ENCODE measurements around the gene RASGRF2. TPM values are rescaled to one million over a fixed set of nuclear protein-coding genes. Genes with fewer than 3 reads are reported as not detected.

RASGRF2 gene
- total RNA-seq, 4 donors from 2014 or later, result 13.0 to 45.9 (median 20.0) TPM

DNA sequence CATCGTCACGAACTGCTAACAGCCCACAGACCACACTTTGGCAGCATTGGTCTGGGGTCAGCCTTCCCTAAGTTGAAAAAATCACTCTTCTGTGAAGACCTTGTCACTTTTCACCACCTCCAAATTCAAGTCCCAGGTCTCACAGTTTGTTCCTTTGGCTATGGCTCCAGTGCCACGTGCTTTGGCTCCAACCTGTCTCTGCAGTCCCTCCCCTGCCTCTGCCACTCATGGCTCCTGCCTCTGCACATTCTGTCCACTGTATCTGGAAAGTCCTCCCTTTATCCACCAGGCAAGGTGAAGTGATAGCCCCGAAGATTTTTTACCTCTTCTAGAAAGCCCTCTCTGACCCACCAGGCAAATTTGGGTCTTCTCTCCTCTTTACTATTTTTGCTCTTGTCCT, 278.3 kb downstream of the RASGRF2 start:
- DNase-seq (ENCODE audit: low spot score) (no peak), ATAC-seq (ENCODE audit: low FRiP score) (no peak)
- TF ChIP-seq, protein P1, sequence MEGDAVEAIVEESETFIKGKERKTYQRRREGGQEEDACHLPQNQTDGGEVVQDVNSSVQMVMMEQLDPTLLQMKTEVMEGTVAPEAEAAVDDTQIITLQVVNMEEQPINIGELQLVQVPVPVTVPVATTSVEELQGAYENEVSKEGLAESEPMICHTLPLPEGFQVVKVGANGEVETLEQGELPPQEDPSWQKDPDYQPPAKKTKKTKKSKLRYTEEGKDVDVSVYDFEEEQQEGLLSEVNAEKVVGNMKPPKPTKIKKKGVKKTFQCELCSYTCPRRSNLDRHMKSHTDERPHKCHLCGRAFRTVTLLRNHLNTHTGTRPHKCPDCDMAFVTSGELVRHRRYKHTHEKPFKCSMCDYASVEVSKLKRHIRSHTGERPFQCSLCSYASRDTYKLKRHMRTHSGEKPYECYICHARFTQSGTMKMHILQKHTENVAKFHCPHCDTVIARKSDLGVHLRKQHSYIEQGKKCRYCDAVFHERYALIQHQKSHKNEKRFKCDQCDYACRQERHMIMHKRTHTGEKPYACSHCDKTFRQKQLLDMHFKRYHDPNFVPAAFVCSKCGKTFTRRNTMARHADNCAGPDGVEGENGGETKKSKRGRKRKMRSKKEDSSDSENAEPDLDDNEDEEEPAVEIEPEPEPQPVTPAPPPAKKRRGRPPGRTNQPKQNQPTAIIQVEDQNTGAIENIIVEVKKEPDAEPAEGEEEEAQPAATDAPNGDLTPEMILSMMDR (IDR thresholded peaks at IDR 0.05), result no peak

DNA sequence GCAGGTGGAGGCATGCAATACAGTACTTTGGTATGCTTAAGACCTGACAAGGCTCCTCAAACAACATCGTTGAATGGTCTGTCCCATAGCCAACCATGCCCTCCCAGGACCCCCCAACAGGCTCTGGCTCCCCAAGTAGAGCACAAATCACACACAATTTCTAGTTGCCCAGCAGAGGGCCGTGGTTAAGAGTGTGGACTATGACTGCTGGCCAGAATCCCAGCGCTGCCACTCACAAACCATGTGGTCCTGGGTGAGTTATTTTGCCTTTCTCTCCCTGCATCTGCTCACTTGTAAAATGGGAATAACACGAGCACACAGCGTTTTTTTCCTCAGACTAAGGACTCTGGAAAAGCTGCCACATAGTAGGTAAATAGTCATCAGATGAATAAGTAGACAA, 279.4 kb downstream of the RASGRF2 start:
- TF ChIP-seq, protein P1 (IDR thresholded peaks at IDR 0.05), result no peak
- no peak for ATAC-seq (ENCODE audit: low FRiP score)

DNA sequence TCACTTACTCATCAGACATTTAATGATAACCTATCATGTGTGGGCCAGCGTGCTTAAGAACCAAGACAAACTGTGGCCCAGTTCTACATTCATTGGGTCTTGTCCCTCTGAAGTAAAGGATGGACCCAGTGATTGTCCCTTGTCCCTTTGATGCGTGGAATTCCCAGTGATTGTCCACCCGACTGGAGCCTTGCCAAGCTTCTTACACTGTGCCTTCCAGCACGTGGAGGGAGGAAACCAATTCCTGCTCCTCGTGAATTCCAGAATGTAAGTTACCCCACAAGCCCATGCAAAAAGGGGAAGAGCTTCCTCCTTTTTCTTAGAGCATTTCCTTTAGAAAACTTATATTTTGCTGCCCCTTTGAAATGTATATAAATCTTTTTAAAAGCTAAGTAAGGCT, 280.8 kb downstream of the RASGRF2 start:
- DNase-seq (ENCODE audit: low spot score) (no peak), ATAC-seq (ENCODE audit: low FRiP score) (no peak)
- TF ChIP-seq, protein P1 (IDR thresholded peaks at IDR 0.05), result no peak

More for the DNA sequence above, 279.4 kb downstream of the RASGRF2 start:
- no peak for DNase-seq (ENCODE audit: low spot score)

DNA sequence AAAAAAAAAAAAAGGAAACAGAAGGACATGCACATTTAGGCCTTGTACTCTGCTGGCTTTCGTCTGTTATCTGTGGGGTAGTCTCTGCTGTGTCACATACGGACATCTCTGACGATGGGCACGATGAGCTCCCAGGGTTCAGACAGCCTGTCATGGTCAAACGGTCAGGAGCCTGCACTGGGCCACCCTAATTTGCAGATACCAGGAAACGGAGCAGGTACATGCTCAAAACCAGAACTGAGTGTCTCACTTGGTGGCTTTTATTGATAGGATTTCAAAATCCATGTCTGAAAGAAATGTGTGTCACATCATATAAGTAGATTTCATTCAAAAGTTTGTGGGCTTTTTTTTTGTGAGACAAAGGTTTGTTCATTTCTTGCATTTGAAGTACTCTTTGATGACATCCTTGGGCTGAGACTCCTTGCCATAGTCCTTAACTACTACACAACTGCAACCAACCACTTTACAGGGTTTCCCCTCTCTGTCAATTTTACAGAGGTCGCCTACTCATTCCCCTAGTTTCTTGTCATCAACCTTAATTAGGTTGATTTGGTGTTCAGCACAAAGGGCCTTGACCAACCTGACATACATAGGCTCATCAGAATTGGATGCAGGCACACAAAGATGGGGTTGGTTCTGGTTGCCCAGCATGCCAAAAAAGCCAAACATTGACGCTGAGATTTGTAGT, 281.9 kb downstream of the RASGRF2 start:
- TF ChIP-seq, protein P1 (IDR thresholded peaks at IDR 0.05), result no peak
- ATAC-seq (ENCODE audit: low FRiP score) (no peak), DNase-seq (ENCODE audit: low spot score) (no peak)

DNA sequence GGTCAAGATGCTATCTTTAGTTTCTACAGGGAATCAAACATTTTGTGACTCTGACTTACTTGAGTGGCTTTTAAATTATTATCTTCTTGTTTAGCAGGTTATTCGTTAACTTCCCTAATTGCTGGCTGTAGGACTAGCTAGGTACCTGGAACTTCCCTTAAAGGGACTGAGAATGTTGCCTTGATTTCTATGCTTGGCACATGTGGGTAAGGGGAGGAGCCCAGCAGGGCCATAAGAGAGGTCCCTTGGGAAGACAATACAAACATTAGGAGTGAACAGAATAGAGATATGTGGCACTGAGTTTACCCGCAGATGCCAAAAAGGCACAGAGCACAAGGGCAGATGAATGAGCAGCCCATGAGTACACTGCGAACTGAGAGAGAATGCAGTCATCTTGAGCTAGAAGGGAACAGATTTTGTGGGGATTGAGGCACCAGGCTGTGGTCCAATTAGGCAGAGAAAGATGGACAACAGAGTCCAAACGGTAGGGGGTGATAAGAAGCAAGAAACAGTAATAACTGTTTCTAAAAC, 282.8 kb downstream of the RASGRF2 start:
- TF ChIP-seq, protein P1 (IDR thresholded peaks at IDR 0.05), result no peak
- no peak for ATAC-seq (ENCODE audit: low FRiP score)
- no peak for DNase-seq (ENCODE audit: low spot score)

DNA sequence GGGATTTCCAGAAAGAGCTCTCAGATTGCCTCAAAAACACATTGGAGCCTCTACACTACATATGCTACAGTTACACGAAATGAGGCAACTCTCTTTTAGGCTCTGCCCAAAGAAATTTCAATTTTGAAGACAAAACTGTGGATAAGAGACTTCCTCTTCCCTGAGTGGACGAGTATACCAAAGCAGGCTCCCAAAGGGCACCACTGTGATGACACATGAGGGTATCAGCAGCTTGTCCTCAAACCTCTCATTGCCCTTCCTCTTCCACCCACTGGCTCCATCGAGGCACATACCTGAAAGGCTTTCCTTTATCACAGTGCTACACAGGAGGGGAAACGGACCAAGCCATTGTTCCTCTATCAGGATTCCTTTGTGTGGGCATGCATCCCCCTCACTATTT, 284.3 kb downstream of the RASGRF2 start:
- TF ChIP-seq, protein P1 (IDR thresholded peaks at IDR 0.05), result no peak
- DNase-seq (ENCODE audit: low spot score) (no peak), ATAC-seq (ENCODE audit: low FRiP score) (no peak)

DNA sequence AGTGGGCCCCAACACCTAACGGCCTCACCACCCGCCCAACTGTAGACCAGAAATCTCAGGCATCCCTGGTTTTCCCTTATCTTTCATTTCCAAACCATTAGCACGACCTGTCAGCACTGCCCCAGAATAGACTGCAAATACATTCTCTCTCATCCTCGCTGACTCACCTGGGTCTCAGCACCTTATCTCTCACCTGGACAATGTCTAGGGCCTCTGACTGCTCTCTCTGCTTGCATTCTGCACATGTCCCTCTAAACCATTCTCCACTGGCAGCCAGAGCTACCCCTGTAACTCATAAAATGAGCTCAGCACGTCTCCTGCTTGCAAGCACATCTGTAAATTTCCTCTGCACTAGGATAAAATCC, 285.7 kb downstream of the RASGRF2 start:
- ATAC-seq (ENCODE audit: low FRiP score) (no peak), DNase-seq (ENCODE audit: low spot score) (no peak)
- TF ChIP-seq, protein P1 (IDR thresholded peaks at IDR 0.05), result no peak

All from omental fat pad (tissue), 4 donors.